Measurements from ENCODE around the gene MBL2.

- TF ChIP-seq CTCF (IDR thresholded peaks at IDR 0.05) (no peak), POLR2AphosphoS5 (IDR thresholded peaks at IDR 0.05) (no peak), POLR2A (IDR thresholded peaks at IDR 0.05) (no peak)
Measured at GRCh38 chr10:52747694-52748093, 24.9 kb downstream of the MBL2 start.
